Colonic mucosa (tissue), 4 donors: ENCODE data around the gene REV3L. TPM values are rescaled to one million over a fixed set of nuclear protein-coding genes. Genes with fewer than 3 reads are reported as not detected.

Experiments
- DNase-seq: peaks from one replicate; pipeline ENCODE4 v3.0.0-alpha.2; 2020
- H3K27ac ChIP-seq: fragments of 200-600 bp; one replicate; pipeline ENCODE4 v1.8.0; 2021
- H3K27me3 ChIP-seq: fragments of 200-600 bp; one replicate; pipeline ENCODE4 v1.8.0; 2021
- H3K36me3 ChIP-seq: fragments of 200-600 bp; one replicate; pipeline ENCODE4 v1.8.0; 2021
- H3K4me1 ChIP-seq: fragments of 200-600 bp; one replicate; pipeline ENCODE4 v1.8.0; 2021; ENCODE audit warnings: mild to moderate bottlenecking
- H3K4me3 ChIP-seq: fragments of 200-600 bp; one replicate; pipeline ENCODE4 v1.8.0; 2021
- H3K9ac ChIP-seq, 2 donors: one replicate each; pipeline ENCODE4 v1.7.0; 2013; ENCODE audit warnings: control low read depth in 2 of 2, low read depth in 2 of 2, low read length in 2 of 2
- H3K9me3 ChIP-seq: fragments of 200-600 bp; one replicate; pipeline ENCODE4 v1.8.0; 2021
- CTCF ChIP-seq: fragments of 200-600 bp; IDR thresholded peaks from one replicate; pipeline ENCODE4 v1.8.0; 2022; ENCODE audit warnings: antibody characterized with exemption, mild to moderate bottlenecking
- intact Hi-C: fragments of 100-400 bp; cut with DNase I; formaldehyde crosslinking; loops from one replicate; pipeline ENCODE4 v1.14.1; 2022
- total RNA-seq, 2 donors: library from RNA; stranded (reverse); fragmentation: NEBNext Ultra II Directional in 1 of 2; extraction: Animal tissue kit (Norgen Biotek cat#: 25700) in 1 of 2; gene quantifications; one replicate each; pipeline ENCODE4 v1.2.1, GENCODE V29; 2021
- donor health status: healthy.
- donor health status: DM: no; HTN: no; CAD: no.
- donor health status: DM: no; HTN: no; CAD: no.

Gene REV3L
- total RNA-seq, 2 donors from 2014 or later: 16.7 to 20.8 TPM

GRCh38 chr6:111274593-111275217, 208.3 kb downstream of the REV3L start:
- no peaks in the 10 kb centered on the region for H3K27me3 ChIP-seq
- no peak overlapping the region for H3K9ac ChIP-seq
- DNase-seq: no peak
- peaks cover 14% of the 10 kb centered on the region for H3K36me3 ChIP-seq
- no peak for TF ChIP-seq CTCF
- no peaks in the 10 kb centered on the region for H3K9me3 ChIP-seq
- no peaks in the 10 kb centered on the region for H3K4me1 ChIP-seq
- H3K27ac ChIP-seq: no peak overlapping the region
- intact Hi-C loops: no loop called here
- no peak overlapping the region for H3K4me3 ChIP-seq

GRCh38 chr6:111270121-111270520, 212.9 kb downstream of the REV3L start:
- Histone ChIP-seq H3K4me3 (no peak overlapping the region), H3K27me3 (no peaks in the 10 kb centered on the region), H3K9me3 (no peaks in the 10 kb centered on the region), H3K36me3 (peaks cover 3% of the 10 kb centered on the region), H3K9ac (no peak overlapping the region), H3K4me1 (no peaks in the 10 kb centered on the region), H3K27ac (no peak overlapping the region)
- TF ChIP-seq CTCF: no peak
- no peak for DNase-seq
- intact Hi-C loops: no loop called here

- Histone ChIP-seq H3K4me1 (no peaks in the 10 kb centered on the region), H3K9ac (no peak overlapping the region), H3K27ac (no peak overlapping the region), H3K36me3 (peaks cover 3% of the 10 kb centered on the region), H3K4me3 (no peak overlapping the region), H3K27me3 (no peaks in the 10 kb centered on the region), H3K9me3 (no peaks in the 10 kb centered on the region)
- no peak for DNase-seq
- intact Hi-C loops: no loop called here
- no peak for TF ChIP-seq CTCF
Observed at GRCh38 chr6:111269401-111269970, 213.5 kb downstream of the REV3L start.

GRCh38 chr6:111267764-111268333, 215.2 kb downstream of the REV3L start:
- Histone ChIP-seq H3K27ac (no peak overlapping the region), H3K9me3 (no peaks in the 10 kb centered on the region), H3K36me3 (peaks cover 3% of the 10 kb centered on the region), H3K9ac (no peak overlapping the region), H3K27me3 (no peaks in the 10 kb centered on the region), H3K4me3 (no peak overlapping the region), H3K4me1 (no peaks in the 10 kb centered on the region)
- no peak for DNase-seq
- TF ChIP-seq CTCF: no peak
- intact Hi-C loops: no loop called here

GRCh38 chr6:111266276-111266675, 216.7 kb downstream of the REV3L start:
- H3K4me1 ChIP-seq: no peaks in the 10 kb centered on the region
- H3K36me3 ChIP-seq: peaks cover 3% of the 10 kb centered on the region
- no peaks in the 10 kb centered on the region for H3K27me3 ChIP-seq
- intact Hi-C loops: no loop called here
- H3K4me3 ChIP-seq: no peak overlapping the region
- no peak overlapping the region for H3K9ac ChIP-seq
- H3K9me3 ChIP-seq: no peaks in the 10 kb centered on the region
- no peak for TF ChIP-seq CTCF
- H3K27ac ChIP-seq: no peak overlapping the region
- DNase-seq: no peak
